DOHH2 (cell line): ENCODE measurements around the gene RAB3D.

Experiments
- H3F3A ChIP-seq: fragments of 200-600 bp; sonication (generic), shearing (Covaris generic); 2 replicates; pipeline ENCODE4 v1.6.0; 2016; ENCODE audit warnings: antibody characterized with exemption, mild to moderate bottlenecking; ENCODE audit not compliant: control insufficient read depth, insufficient read depth
- H3K27ac ChIP-seq: fragments of 200-600 bp; sonication (generic); 2 replicates; pipeline ENCODE4 v1.5.1; 2014; ENCODE audit warnings: low read depth, mild to moderate bottlenecking, low read length, moderate library complexity
- H3K27me3 ChIP-seq: fragments of 200-600 bp; sonication (generic); 2 replicates; pipeline ENCODE4 v1.6.1; 2014; ENCODE audit warnings: mild to moderate bottlenecking, low read length, mixed read lengths; ENCODE audit not compliant: control insufficient read depth
- H3K36me3 ChIP-seq: fragments of 200-600 bp; sonication (generic); 2 replicates; pipeline ENCODE4 v1.6.1; 2014; ENCODE audit warnings: mild to moderate bottlenecking, low read length, moderate library complexity, mixed read lengths; ENCODE audit not compliant: control insufficient read depth
- H3K4me1 ChIP-seq: fragments of 200-600 bp; sonication (generic); 2 replicates; pipeline ENCODE4 v1.6.1; 2014; ENCODE audit warnings: mild to moderate bottlenecking, low read length, mixed read lengths; ENCODE audit not compliant: control insufficient read depth
- H3K4me2 ChIP-seq: fragments of 200-600 bp; sonication (generic); 2 replicates; pipeline ENCODE4 v1.6.0; 2014; ENCODE audit warnings: mild to moderate bottlenecking, low read length, moderate library complexity
- H3K4me3 ChIP-seq: fragments of 200-600 bp; sonication (generic); 2 replicates; pipeline ENCODE4 v1.5.1; 2014; ENCODE audit warnings: mild to moderate bottlenecking, low read length, mixed read lengths
- H3K79me2 ChIP-seq: fragments of 200-600 bp; sonication (generic); 2 replicates; pipeline ENCODE4 v1.6.1; 2014; ENCODE audit warnings: mild to moderate bottlenecking, low read length, mixed read lengths; ENCODE audit not compliant: control insufficient read depth
- H3K9me2 ChIP-seq: fragments of 200-600 bp; sonication (generic); replicated peaks from 2 replicates; pipeline ENCODE4 v1.6.1; 2014; ENCODE audit warnings: mild to moderate bottlenecking, low read length, mixed read lengths; ENCODE audit not compliant: control insufficient read depth
- H3K9me3 ChIP-seq: fragments of 200-600 bp; sonication (generic); 2 replicates; pipeline ENCODE4 v1.6.1; 2014; ENCODE audit warnings: antibody characterized with exemption, low read length, mixed read lengths; ENCODE audit not compliant: control insufficient read depth, insufficient read depth
- H4K20me1 ChIP-seq: fragments of 200-600 bp; sonication (generic); 2 replicates; pipeline ENCODE4 v1.6.0; 2014; ENCODE audit warnings: low read depth, mild to moderate bottlenecking, antibody characterized with exemption, low read length, moderate library complexity; ENCODE audit not compliant: control insufficient read depth, insufficient read depth
- EZH2phosphoT487 ChIP-seq: fragments of 200-600 bp; sonication (generic); IDR thresholded peaks from 2 replicates; pipeline ENCODE4 v1.6.1; 2017; ENCODE audit warnings: borderline replicate concordance, mild to moderate bottlenecking, antibody characterized with exemption, low read length, moderate library complexity, mixed read lengths
- TF ChIP-seq, protein P1 (sequence below): fragments of 200-600 bp; sonication (generic); IDR thresholded peaks from one replicate; pipeline ENCODE4 v1.5.1; 2014; ENCODE audit warnings: antibody characterized with exemption, mild to moderate bottlenecking, low read depth, low read length; ENCODE audit not compliant: poor library complexity, severe bottlenecking

Gene RAB3D

DNA sequence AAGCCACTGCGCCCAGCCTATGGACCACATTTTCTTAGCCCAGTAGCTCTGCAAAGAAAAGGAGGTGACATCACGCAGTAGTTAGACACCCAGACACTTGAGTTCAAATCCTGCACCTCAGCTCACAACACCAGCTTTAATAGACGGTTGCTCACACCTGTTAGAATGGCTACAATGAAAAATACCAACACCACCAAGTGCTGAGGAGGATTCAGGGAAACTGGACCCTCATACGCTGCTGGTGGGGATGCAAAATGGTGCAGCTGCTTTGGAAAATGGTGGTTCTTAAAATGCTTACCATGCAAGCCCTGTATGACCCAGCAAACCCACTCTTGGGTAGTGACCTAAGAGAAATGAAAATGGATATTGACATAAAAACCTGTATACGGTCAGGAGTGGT is 65.5 kb downstream of the RAB3D start:
- H3K4me1 ChIP-seq = peaks cover 7% of the 10 kb centered on the region
- H3K27ac ChIP-seq = no peak overlapping the region
- no peak overlapping the region for H3K4me2 ChIP-seq
- H3F3A ChIP-seq = 0 out of 2 replicates have a peak, but pooled peaks cover 3% of the 10 kb centered on the region
- no peaks in the 10 kb centered on the region for H4K20me1 ChIP-seq
- no peaks in the 10 kb centered on the region for H3K27me3 ChIP-seq
- H3K79me2 ChIP-seq = no peaks in the 10 kb centered on the region
- H3K9me2 ChIP-seq = no peaks in the 10 kb centered on the region
- TF ChIP-seq, protein P1, sequence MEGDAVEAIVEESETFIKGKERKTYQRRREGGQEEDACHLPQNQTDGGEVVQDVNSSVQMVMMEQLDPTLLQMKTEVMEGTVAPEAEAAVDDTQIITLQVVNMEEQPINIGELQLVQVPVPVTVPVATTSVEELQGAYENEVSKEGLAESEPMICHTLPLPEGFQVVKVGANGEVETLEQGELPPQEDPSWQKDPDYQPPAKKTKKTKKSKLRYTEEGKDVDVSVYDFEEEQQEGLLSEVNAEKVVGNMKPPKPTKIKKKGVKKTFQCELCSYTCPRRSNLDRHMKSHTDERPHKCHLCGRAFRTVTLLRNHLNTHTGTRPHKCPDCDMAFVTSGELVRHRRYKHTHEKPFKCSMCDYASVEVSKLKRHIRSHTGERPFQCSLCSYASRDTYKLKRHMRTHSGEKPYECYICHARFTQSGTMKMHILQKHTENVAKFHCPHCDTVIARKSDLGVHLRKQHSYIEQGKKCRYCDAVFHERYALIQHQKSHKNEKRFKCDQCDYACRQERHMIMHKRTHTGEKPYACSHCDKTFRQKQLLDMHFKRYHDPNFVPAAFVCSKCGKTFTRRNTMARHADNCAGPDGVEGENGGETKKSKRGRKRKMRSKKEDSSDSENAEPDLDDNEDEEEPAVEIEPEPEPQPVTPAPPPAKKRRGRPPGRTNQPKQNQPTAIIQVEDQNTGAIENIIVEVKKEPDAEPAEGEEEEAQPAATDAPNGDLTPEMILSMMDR = no peak
- TF ChIP-seq EZH2phosphoT487 = no peak
- H3K9me3 ChIP-seq = no peaks in the 10 kb centered on the region
- no peak overlapping the region for H3K4me3 ChIP-seq
- H3K36me3 ChIP-seq = no peaks in the 10 kb centered on the region

DNA sequence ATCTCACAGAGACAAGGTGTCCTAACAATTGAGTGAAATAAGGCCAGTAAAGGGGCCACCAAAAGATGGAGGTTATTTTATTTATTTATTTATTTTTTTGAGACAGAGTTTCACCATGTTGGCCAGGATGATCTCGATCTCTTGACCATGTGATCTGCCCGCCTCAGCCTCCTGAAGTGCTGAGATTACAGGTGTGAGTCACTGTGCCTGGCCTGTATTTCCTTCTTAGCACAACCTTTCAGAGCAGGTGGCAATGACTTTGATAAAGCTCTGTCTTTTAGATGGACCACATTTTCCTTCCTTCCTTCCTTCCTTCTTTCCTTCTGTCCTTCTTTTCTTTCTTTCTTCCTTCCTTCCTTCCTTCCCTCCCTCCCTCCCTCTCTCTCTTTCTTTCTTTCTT is 66.2 kb downstream of the RAB3D start:
- H4K20me1 ChIP-seq = no peaks in the 10 kb centered on the region
- H3K4me1 ChIP-seq = peaks cover 13% of the 10 kb centered on the region
- H3K36me3 ChIP-seq = no peaks in the 10 kb centered on the region
- H3F3A ChIP-seq = 0 out of 2 replicates have a peak, but pooled peaks cover 3% of the 10 kb centered on the region
- H3K27ac ChIP-seq = no peak overlapping the region
- H3K79me2 ChIP-seq = no peaks in the 10 kb centered on the region
- no peaks in the 10 kb centered on the region for H3K9me2 ChIP-seq
- no peak overlapping the region for H3K4me2 ChIP-seq
- H3K27me3 ChIP-seq = no peaks in the 10 kb centered on the region
- H3K4me3 ChIP-seq = no peak overlapping the region
- TF ChIP-seq, protein P1 = no peak
- no peak for TF ChIP-seq EZH2phosphoT487
- no peaks in the 10 kb centered on the region for H3K9me3 ChIP-seq
